H1 (cell line): ENCODE measurements around the gene MAPKAPK2. TPM values are rescaled to one million over a fixed set of nuclear protein-coding genes. Genes with fewer than 3 reads are reported as not detected.

ENCODE experiments used
- CTCF ChIA-PET: fragments of 300-600 bp; sonication (Branson Sonifier 250); formaldehyde crosslinking; loops from one replicate; lab custom pipeline; 2021; ENCODE audit not compliant: partially characterized antibody; lab: Charles Lee
- POLR2A ChIA-PET: fragments of 300-600 bp; sonication (Branson Sonifier 250); formaldehyde crosslinking; loops from one replicate; lab custom pipeline; 2021; ENCODE audit warnings: inconsistent platforms; ENCODE audit not compliant: partially characterized antibody; lab: Charles Lee
- DNase-seq, 2 experiments: peaks; one replicate each; pipeline versions ENCODE4 v3.0.0 to v3.0.0-alpha.2; 2010 to 2022; ENCODE audit warnings: low spot score in 2 of 2, low read depth in 1 of 2, mixed read lengths in 1 of 2
- FAIRE-seq: peaks from 2 replicates; lab custom pipeline; 2011; peaks lifted over from hg19 to GRCh38; lab: Jason Lieb, UNC
- H2AFZ ChIP-seq: 2 replicates; pipeline ENCODE4 v1.8.1; 2012; ENCODE audit warnings: low read length, inconsistent platforms
- H2AK5ac ChIP-seq: 2 replicates; pipeline ENCODE4 v1.6.1; 2013; ENCODE audit warnings: low read depth, low read length
- H2BK120ac ChIP-seq: replicated peaks from 2 replicates; pipeline ENCODE3; 2013; ENCODE audit warnings: low read depth, low read length, inconsistent platforms
- H2BK12ac ChIP-seq: 2 replicates; pipeline ENCODE4 v1.6.1; 2013; ENCODE audit warnings: low read depth, low read length
- H2BK15ac ChIP-seq: 2 replicates; pipeline ENCODE4 v1.6.1; 2013; ENCODE audit warnings: low read length
- H2BK20ac ChIP-seq: 2 replicates; pipeline ENCODE4 v1.6.1; 2013; ENCODE audit warnings: low read length
- H2BK5ac ChIP-seq: 2 replicates; pipeline ENCODE4 v1.6.1; 2013; ENCODE audit warnings: low read depth, low read length
- H3K14ac ChIP-seq: 2 replicates; pipeline ENCODE4 v1.6.1; 2013; ENCODE audit warnings: inconsistent platforms; ENCODE audit not compliant: insufficient read length
- H3K18ac ChIP-seq: 2 replicates; pipeline ENCODE4 v1.6.1; 2013; ENCODE audit warnings: low read length; ENCODE audit errors: extremely low read depth
- H3K23ac ChIP-seq: 2 replicates; pipeline ENCODE4 v1.6.1; 2013; ENCODE audit warnings: inconsistent platforms; ENCODE audit not compliant: insufficient read length
- H3K23me2 ChIP-seq: 2 replicates; pipeline ENCODE4 v1.6.1; 2013; ENCODE audit warnings: low read depth, low read length
- H3K27ac ChIP-seq: 2 replicates; pipeline ENCODE4 v1.6.1; 2011; ENCODE audit warnings: low read depth, low read length, inconsistent platforms
- H3K27me3 ChIP-seq, 4 experiments: replicated peaks in 1 of 4; 1 replicate in 1 of 4; 2 replicates in 3 of 4; pipeline versions ENCODE4 v1.6.1 to v1.8.1; 2011 to 2013; ENCODE audit warnings: low read length in 3 of 4, mild to moderate bottlenecking in 3 of 4, inconsistent platforms in 2 of 4, mixed read lengths in 2 of 4, moderate library complexity in 1 of 4; ENCODE audit not compliant: control insufficient read depth in 3 of 4, insufficient read depth in 3 of 4; ENCODE audit errors: extremely low read depth in 1 of 4
- H3K36me3 ChIP-seq, 4 experiments: 2 replicates each; pipeline versions ENCODE4 v1.6.1 to v1.8.1; 2011 to 2013; ENCODE audit warnings: mild to moderate bottlenecking in 4 of 4, low read length in 3 of 4, moderate library complexity in 2 of 4, control low read depth in 1 of 4, inconsistent platforms in 1 of 4; ENCODE audit not compliant: insufficient read depth in 4 of 4, control insufficient read depth in 2 of 4
- H3K4ac ChIP-seq: replicated peaks from 2 replicates; pipeline ENCODE3; 2013; ENCODE audit warnings: low read length, low read depth, mixed read lengths, inconsistent platforms; ENCODE audit not compliant: insufficient read length
- H3K4me1 ChIP-seq, 4 experiments: replicated peaks in 1 of 4; 1 replicate in 1 of 4; 2 replicates in 3 of 4; pipeline versions ENCODE4 v1.6.1 to v1.8.1; 2011 to 2013; ENCODE audit warnings: low read length in 3 of 4, inconsistent platforms in 2 of 4, mixed read lengths in 1 of 4; ENCODE audit not compliant: insufficient read depth in 4 of 4, control insufficient read depth in 3 of 4
- H3K4me2 ChIP-seq, 2 experiments: 2 replicates each; pipeline versions ENCODE4 v1.6.1 to v1.8.1; 2011 to 2013; ENCODE audit warnings: low read depth in 2 of 2, low read length in 2 of 2, control low read depth in 1 of 2, inconsistent platforms in 1 of 2, mild to moderate bottlenecking in 1 of 2; ENCODE audit not compliant: insufficient read depth in 1 of 2
- H3K4me3 ChIP-seq, 4 experiments: fragments of 200-600, 300-600 bp in 1 of 4; sonication (generic), shearing (Covaris generic), sonication (Bioruptor Twin) in 1 of 4; 2 replicates each; pipeline versions ENCODE4 v1.5.1 to v1.8.1; 2011 to 2016; ENCODE audit warnings: low read length in 4 of 4, low read depth in 3 of 4, control low read depth in 2 of 4, inconsistent platforms in 2 of 4, mild to moderate bottlenecking in 2 of 4, mixed read lengths in 1 of 4, moderate library complexity in 1 of 4; ENCODE audit not compliant: insufficient read depth in 2 of 4; ENCODE audit errors: extremely low read depth in 1 of 4
- H3K56ac ChIP-seq: replicated peaks from 2 replicates; pipeline ENCODE3; 2013; ENCODE audit warnings: low read depth, mild to moderate bottlenecking, mixed read lengths, low read length, inconsistent platforms; ENCODE audit not compliant: insufficient read length
- H3K79me1 ChIP-seq: 2 replicates; pipeline ENCODE4 v1.6.1; 2013; ENCODE audit warnings: low read depth, low read length, control low read depth
- H3K79me2 ChIP-seq, 2 experiments: 2 replicates each; pipeline versions ENCODE4 v1.6.1 to v1.8.1; 2012 to 2013; ENCODE audit warnings: low read length in 2 of 2, mild to moderate bottlenecking in 2 of 2, inconsistent platforms in 1 of 2; ENCODE audit not compliant: insufficient read depth in 2 of 2, control insufficient read depth in 1 of 2
- H3K9ac ChIP-seq, 4 experiments: replicated peaks in 1 of 4; 1 replicate in 1 of 4; 2 replicates in 3 of 4; pipeline versions ENCODE4 v1.6.1 to v1.8.1; 2011 to 2013; ENCODE audit warnings: low read depth in 3 of 4, low read length in 3 of 4, control low read depth in 2 of 4, mild to moderate bottlenecking in 2 of 4, moderate library complexity in 2 of 4, inconsistent platforms in 1 of 4; ENCODE audit errors: extremely low read depth in 1 of 4
- H3K9me3 ChIP-seq, 2 experiments: 2 replicates each; pipeline versions ENCODE4 v1.6.1 to v1.8.1; 2012 to 2013; ENCODE audit warnings: mild to moderate bottlenecking in 2 of 2, moderate library complexity in 2 of 2, control low read depth in 1 of 2, inconsistent platforms in 1 of 2, low read depth in 1 of 2, low read length in 1 of 2, mixed read lengths in 1 of 2; ENCODE audit not compliant: insufficient read depth in 2 of 2
- H4K20me1 ChIP-seq, 2 experiments: replicated peaks in 1 of 2; 2 replicates each; pipeline versions ENCODE3 to v1.8.1; 2011 to 2013; ENCODE audit warnings: inconsistent platforms in 2 of 2, low read length in 2 of 2, mild to moderate bottlenecking in 1 of 2; ENCODE audit not compliant: insufficient read depth in 2 of 2, control insufficient read depth in 1 of 2
- H4K5ac ChIP-seq: 2 replicates; pipeline ENCODE4 v1.6.1; 2013; ENCODE audit warnings: low read length, low read depth, mixed read lengths, inconsistent platforms; ENCODE audit not compliant: insufficient read length
- H4K8ac ChIP-seq: 2 replicates; pipeline ENCODE4 v1.8.0; 2013; ENCODE audit warnings: mild to moderate bottlenecking, moderate library complexity, low read length, inconsistent platforms; ENCODE audit not compliant: insufficient read depth; ENCODE audit errors: extremely low read depth
- H4K91ac ChIP-seq: replicated peaks from 2 replicates; pipeline ENCODE3; 2013; ENCODE audit warnings: low read length, mixed read lengths, inconsistent platforms; ENCODE audit not compliant: insufficient read length
- MAFK ChIP-seq: IDR thresholded peaks from 2 replicates; pipeline ENCODE4 v1.6.1; 2012; ENCODE audit warnings: low read depth, mild to moderate bottlenecking, improper control_type of control experiment, low read length
- SIRT6 ChIP-seq: IDR thresholded peaks from one replicate; pipeline ENCODE4 v1.7.1; 2012; ENCODE audit warnings: low read length, inconsistent platforms
- WGBS, 2 experiments: shearing (Covaris generic) in 1 of 2; methylation state at CpG; one replicate each; pipeline versions ENCODE4 v1.1.6 to v1.1.7; 2013 to 2015; ENCODE audit warnings: low lambda C conversion rate in 2 of 2, mixed read lengths in 2 of 2, inconsistent platforms in 1 of 2, low coverage in 1 of 2, missing lambda C conversion rate in 1 of 2; ENCODE audit not compliant: insufficient replicate concordance in 2 of 2, insufficient coverage in 1 of 2, insufficient read length in 1 of 2; ENCODE audit errors: extremely low coverage in 1 of 2, missing lambda C conversion rate in 1 of 2; 5-methylcytosine and 5-hydroxymethylcytosine counted together
- polyA plus RNA-seq, 7 experiments: library from polyadenylated mRNA; depleted of rRNA in 3 of 7; stranded (reverse) in 5 of 7; unstranded in 2 of 7; fragments of >200 nt in 5 of 7; fragments of 200-250 nt in 2 of 7; gene quantifications; 1 replicate in 5 of 7; 2 replicates in 1 of 7; 4 replicates in 1 of 7; pipeline versions ENCODE4 v1.2.1 to v1.2.3, GENCODE V29; 2011 to 2013; ENCODE audit warnings: missing spikeins in 2 of 7, mixed read lengths in 2 of 7
- total RNA-seq: library from RNA; stranded (reverse); fragmentation: NEBNext Ultra II Directional; extraction: Animal tissue kit (Norgen Biotek cat#: 25700); gene quantifications from 2 replicates; pipeline ENCODE4 v1.2.1, GENCODE V29; 2021

Gene MAPKAPK2
- total and polyA plus RNA-seq, 2 of the 8 experiments (the other 6 are each of a cell fraction or from before 2014, with no cell fraction given), result 27.5 to 44.9 TPM

GRCh38 chr1:206770531-206771337, 86.0 kb downstream of the MAPKAPK2 start, which contains the start of gene IL19:
Gene IL19, plus strand, starts transcription at chr1:206770773. Its CDS starts 65,890 bp downstream, at chr1:206836663.
- POLR2A ChIA-PET, result interaction anchor here (1.2 kb wide), 1 partner anchor 8 kb away, joined by 3 read pairs; no protein-coding TSS in a partner anchor
- no peak within 1 kb of the TSS for H2BK15ac ChIP-seq
- no peak within 1 kb of the TSS for H3K4me3 ChIP-seq
- no peak within 1 kb of the TSS for H3K4me2 ChIP-seq
- H3K27ac ChIP-seq, result no peak within 1 kb of the TSS
- no peaks in the 10 kb centered on the region; the same call in 1 of the 2 replicates for H3K23me2 ChIP-seq
- DNase-seq (no peak), FAIRE-seq (no peak)
- H4K8ac ChIP-seq, result no peak within 1 kb of the TSS
- no peaks in the 10 kb centered on the region for H3K9me3 ChIP-seq
- WGBS, 2 experiments, result 76% methylated on average over 9 of the region's 9 CpGs; no CpG with 5 or more reads in 1 of the 2 experiments
- peaks cover 0 to 2% (median 0%) of the 10 kb centered on the region in 4 experiments; a peak in 1 of 7 replicates for H3K27me3 ChIP-seq
- H2BK5ac ChIP-seq, result no peak within 1 kb of the TSS
- no peak within 1 kb of the TSS for H3K23ac ChIP-seq
- no peak within 1 kb of the TSS for H3K18ac ChIP-seq
- H4K5ac ChIP-seq, result no peak within 1 kb of the TSS
- H2BK20ac ChIP-seq, result no peak within 1 kb of the TSS
- H3K36me3 ChIP-seq, result no peaks in the 10 kb centered on the region
- CTCF ChIA-PET, result interaction anchor here (0.7 to 4.6 kb wide), 21 partner anchors 9 to 208 kb away, joined by 3 to 30 read pairs (median 4); partner anchors contain the start of gene DYRK3
- H2AK5ac ChIP-seq, result no peak within 1 kb of the TSS
- H3K79me2 ChIP-seq, result no peaks in the 10 kb centered on the region
- H3K14ac ChIP-seq, result no peak within 1 kb of the TSS
- no peak within 1 kb of the TSS for H2BK120ac ChIP-seq
- no peaks in the 10 kb centered on the region; a peak in 1 of 7 replicates for H3K4me1 ChIP-seq
- no peak within 1 kb of the TSS; a peak in 1 of 7 replicates for H3K9ac ChIP-seq
- H2AFZ ChIP-seq, result no peak within 1 kb of the TSS
- no peaks in the 10 kb centered on the region for H3K79me1 ChIP-seq
- no peaks in the 10 kb centered on the region for H4K20me1 ChIP-seq
- TF ChIP-seq MAFK (no peak), SIRT6 (no peak)
- H2BK12ac ChIP-seq, result no peak within 1 kb of the TSS
- no peak within 1 kb of the TSS for H3K4ac ChIP-seq
- no peak within 1 kb of the TSS for H3K56ac ChIP-seq
- H4K91ac ChIP-seq, result no peak within 1 kb of the TSS
